HCT116 (cell line): ENCODE results near the gene POLK.

Source experiments
- EZH2 ChIP-seq: fragments of 200-600 bp; sonication (generic); IDR thresholded peaks from 2 replicates; pipeline ENCODE4 v1.6.1; 2017; ENCODE audit warnings: antibody characterized with exemption, mixed run types
- JUND ChIP-seq: IDR thresholded peaks from 2 replicates; pipeline ENCODE4 v1.6.1; 2012
- POLR2A ChIP-seq: IDR thresholded peaks from 2 replicates; pipeline ENCODE4 v1.7.0; 2011; ENCODE audit warnings: borderline replicate concordance; ENCODE audit not compliant: insufficient read depth, insufficient read length; ENCODE audit errors: extremely low read depth
- POLR2AphosphoS5 ChIP-seq: IDR thresholded peaks from 2 replicates; pipeline ENCODE4 v1.6.1; 2011; ENCODE audit warnings: mild to moderate bottlenecking, low read depth, low read length, moderate library complexity
- RAD21 ChIP-seq: IDR thresholded peaks from 2 replicates; pipeline ENCODE4 v1.6.1; 2012; ENCODE audit warnings: low read depth, mild to moderate bottlenecking
- TF ChIP-seq, protein P1 (sequence below), 3 experiments: fragments of 200-600 bp in 1 of 3; sonication (generic) in 1 of 3; IDR thresholded peaks in 2 of 3; conservative IDR thresholded peaks in 1 of 3; 2 replicates each; pipeline ENCODE4 v1.5.1; 2012 to 2017; ENCODE audit warnings: low read depth in 2 of 3, low read length in 2 of 3, antibody characterized with exemption in 1 of 3, borderline replicate concordance in 1 of 3, control low read depth in 1 of 3, mild to moderate bottlenecking in 1 of 3, mixed read lengths in 1 of 3, mixed run types in 1 of 3, moderate library complexity in 1 of 3; ENCODE audit not compliant: insufficient read depth in 1 of 3
- TF ChIP-seq, protein P2 (sequence below): IDR thresholded peaks from 2 replicates; pipeline ENCODE4 v1.6.1; 2012

DNA sequence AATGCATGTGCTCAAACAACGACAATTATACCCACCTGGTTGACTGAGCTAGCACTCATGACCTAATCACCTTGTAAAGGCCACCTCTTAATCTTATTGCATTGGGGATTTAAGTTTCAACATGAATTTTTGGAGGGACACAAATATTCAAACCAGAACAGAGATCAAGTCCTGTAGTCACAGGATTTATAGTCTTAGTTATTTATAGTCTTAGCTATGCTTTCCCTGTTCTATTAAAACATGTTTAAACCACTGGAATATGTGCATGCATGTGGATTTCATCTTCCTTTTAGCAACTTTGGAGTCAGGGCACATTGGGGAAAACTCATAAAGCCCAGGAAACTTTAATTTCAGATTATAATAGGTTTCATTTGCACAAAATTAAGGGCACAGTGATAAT, 126.3 kb downstream of the POLK start:
- TF ChIP-seq, protein P1, sequence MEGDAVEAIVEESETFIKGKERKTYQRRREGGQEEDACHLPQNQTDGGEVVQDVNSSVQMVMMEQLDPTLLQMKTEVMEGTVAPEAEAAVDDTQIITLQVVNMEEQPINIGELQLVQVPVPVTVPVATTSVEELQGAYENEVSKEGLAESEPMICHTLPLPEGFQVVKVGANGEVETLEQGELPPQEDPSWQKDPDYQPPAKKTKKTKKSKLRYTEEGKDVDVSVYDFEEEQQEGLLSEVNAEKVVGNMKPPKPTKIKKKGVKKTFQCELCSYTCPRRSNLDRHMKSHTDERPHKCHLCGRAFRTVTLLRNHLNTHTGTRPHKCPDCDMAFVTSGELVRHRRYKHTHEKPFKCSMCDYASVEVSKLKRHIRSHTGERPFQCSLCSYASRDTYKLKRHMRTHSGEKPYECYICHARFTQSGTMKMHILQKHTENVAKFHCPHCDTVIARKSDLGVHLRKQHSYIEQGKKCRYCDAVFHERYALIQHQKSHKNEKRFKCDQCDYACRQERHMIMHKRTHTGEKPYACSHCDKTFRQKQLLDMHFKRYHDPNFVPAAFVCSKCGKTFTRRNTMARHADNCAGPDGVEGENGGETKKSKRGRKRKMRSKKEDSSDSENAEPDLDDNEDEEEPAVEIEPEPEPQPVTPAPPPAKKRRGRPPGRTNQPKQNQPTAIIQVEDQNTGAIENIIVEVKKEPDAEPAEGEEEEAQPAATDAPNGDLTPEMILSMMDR (IDR thresholded peaks at IDR 0.05 in 2 of 3, conservative IDR thresholded peaks at IDR 0.05 in 1 of 3; ENCODE audit: borderline replicate concordance in 1 of 3, insufficient read depth in 1 of 3, low read depth in 2 of 3, low read length in 2 of 3), result no peak
- TF ChIP-seq POLR2AphosphoS5, result no peak
- no peak for TF ChIP-seq EZH2
- no peak for TF ChIP-seq RAD21
- TF ChIP-seq, protein P2, sequence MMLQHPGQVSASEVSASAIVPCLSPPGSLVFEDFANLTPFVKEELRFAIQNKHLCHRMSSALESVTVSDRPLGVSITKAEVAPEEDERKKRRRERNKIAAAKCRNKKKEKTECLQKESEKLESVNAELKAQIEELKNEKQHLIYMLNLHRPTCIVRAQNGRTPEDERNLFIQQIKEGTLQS, result no peak
- no peak for TF ChIP-seq JUND
- TF ChIP-seq POLR2A, result no peak
